ENCODE results near the gene PRDM10.

DNA sequence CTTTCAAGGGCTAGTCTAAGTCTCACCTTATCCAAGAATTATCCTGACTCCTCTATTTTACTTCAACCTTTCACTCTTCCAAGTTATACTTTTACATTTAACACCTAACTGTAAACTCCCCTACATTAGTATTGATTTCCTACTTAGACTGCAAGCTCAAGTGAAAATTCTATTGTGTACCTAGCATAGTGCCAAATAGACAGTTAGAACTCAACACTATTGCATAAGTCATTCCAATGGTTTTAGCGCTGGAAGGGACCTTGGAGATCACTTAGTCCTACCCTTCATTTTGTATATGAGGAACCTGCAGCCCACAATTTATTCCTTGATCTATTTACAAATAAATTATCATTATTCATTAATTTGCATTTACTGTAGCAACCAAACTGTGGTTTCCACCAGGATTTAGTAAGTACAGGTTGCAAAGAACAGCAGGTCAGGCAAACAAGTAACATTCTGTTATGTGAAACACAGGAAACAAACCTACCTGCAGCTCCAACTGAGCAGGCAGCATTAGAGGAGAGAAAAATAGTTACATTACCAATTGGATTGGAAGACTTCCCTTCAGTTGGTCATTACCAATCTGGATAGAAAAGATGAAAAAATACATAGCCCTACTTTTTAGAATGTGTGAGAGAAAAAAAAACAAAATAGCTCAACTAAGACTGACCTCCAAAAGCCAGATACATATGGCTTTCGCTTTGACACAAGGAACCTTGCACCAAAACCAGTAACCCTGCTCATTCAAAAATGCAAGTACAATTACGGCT is 73.5 kb downstream of the PRDM10 start:
- TF ChIP-seq, protein P1, sequence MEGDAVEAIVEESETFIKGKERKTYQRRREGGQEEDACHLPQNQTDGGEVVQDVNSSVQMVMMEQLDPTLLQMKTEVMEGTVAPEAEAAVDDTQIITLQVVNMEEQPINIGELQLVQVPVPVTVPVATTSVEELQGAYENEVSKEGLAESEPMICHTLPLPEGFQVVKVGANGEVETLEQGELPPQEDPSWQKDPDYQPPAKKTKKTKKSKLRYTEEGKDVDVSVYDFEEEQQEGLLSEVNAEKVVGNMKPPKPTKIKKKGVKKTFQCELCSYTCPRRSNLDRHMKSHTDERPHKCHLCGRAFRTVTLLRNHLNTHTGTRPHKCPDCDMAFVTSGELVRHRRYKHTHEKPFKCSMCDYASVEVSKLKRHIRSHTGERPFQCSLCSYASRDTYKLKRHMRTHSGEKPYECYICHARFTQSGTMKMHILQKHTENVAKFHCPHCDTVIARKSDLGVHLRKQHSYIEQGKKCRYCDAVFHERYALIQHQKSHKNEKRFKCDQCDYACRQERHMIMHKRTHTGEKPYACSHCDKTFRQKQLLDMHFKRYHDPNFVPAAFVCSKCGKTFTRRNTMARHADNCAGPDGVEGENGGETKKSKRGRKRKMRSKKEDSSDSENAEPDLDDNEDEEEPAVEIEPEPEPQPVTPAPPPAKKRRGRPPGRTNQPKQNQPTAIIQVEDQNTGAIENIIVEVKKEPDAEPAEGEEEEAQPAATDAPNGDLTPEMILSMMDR (conservative IDR thresholded peaks at IDR 0.05 in 1 of 2, IDR thresholded peaks at IDR 0.05 in 1 of 2; ENCODE audit: extremely low read depth in 1 of 2, insufficient read depth in 1 of 2, low read depth in 1 of 2, low read length in 2 of 2): no peak
- no peak for TF ChIP-seq EZH2 (IDR thresholded peaks at IDR 0.05; ENCODE audit: borderline replicate concordance, low read length)

Measured in mammary epithelial cell (primary cell).